Suppressor macrophage treated with lipopolysaccharide for 1 hour (primary cell): ENCODE measurements around the gene DGKZ.

Source experiments
- DNase-seq, 3 donors: peaks; one replicate each; pipeline ENCODE4 v3.0.0-alpha.2; 2020 to 2022

Gene DGKZ

DNA sequence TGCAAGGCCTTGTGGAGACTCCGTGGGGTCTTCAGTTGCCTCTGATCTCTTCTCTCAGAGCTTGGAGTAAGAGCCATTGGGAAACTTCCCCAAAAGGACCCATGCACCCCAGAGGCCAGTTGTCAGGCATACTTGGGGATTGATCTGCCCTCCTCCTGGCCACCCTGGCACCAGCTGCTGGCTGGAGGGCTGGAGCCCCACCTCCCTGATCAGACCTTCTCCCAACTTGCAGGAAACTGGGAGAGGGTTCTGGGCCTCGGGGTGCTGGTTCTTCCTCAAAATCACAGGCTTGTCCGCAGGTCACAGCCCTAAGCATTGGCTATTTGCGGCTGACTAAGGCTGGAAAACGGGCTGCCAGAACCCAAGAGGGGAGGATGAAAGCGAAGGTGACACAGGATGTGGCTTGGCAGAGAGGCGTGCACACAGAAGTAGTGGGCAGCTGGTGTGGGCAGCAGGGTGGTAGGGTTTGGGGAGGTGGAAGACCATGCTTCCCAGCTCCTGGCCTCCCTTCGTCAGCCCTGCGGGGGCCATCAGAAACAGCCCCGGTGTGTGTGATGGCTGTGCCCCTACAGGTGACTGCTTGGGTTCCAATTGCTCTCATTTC, 1.3 kb upstream of the DGKZ start:
- DNase-seq: peak; percentile 60 to 69 (median 64)

DNA sequence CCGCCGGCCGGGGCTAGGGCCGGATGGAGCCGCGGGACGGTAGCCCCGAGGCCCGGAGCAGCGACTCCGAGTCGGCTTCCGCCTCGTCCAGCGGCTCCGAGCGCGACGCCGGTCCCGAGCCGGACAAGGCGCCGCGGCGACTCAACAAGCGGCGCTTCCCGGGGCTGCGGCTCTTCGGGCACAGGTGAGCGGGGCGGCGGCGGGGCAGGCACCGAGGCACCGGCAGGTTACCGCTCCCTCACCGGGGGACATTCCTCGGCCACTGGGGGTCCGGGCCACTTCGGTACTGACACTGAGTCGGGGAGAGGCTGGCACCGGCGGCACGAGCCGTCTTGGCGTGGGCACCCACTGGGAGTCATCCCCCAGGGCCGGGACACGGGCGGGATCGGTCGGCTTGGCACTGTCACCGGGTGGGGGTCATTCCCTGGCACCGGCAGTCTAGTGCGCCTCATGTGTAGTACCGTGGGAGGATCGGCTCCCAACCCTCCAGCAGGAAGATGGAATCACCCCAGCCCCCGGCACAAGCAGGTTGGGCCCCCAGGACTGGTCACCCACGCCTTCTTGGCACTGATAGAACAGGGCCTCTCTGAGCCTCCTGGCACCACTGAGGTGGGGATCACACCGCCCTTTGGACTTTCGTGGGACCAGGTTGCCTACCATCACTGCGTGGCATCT, 511 bp downstream of the DGKZ start:
- no peak for DNase-seq

DNA sequence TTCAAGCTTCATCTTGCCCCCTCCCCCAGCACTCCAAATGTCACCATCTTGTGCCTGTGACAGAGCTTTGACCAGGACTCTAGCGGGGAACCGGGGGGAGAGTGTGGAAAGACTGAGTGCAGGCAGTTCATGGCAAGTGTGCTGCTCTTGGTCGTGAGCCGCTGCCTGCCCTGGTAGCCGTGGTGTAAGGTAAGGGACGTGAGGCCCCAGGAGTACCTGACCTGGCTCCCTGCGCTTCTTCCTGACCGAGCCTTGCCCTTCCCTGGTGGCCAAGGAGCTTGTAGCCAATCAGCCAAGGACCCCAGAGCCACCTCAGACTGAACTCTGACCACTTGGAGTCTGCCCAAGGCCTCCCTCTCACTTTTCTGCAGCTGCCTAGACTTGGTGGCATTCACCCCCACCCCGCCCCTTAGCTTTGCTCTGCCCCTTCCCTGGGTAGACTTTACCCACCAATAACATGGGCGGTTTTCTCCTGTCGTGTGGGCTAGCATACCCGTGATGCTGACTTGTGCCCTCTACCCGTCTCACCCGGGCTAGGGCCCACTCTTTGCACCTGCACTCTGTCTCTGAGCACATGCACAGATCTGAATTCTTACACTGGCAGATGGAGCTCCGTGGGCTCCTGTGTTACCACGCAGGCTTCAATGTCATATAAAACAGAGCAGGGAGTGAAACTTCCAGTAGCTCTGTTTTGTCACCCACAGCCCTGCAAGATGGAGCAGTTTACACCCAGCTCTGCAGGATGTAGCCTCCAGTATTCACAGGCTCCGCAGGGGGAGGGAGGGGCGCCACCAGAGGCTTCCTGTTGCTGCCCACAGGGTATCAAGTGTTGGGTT, 1.5 kb downstream of the DGKZ start:
- no peak for DNase-seq

DNA sequence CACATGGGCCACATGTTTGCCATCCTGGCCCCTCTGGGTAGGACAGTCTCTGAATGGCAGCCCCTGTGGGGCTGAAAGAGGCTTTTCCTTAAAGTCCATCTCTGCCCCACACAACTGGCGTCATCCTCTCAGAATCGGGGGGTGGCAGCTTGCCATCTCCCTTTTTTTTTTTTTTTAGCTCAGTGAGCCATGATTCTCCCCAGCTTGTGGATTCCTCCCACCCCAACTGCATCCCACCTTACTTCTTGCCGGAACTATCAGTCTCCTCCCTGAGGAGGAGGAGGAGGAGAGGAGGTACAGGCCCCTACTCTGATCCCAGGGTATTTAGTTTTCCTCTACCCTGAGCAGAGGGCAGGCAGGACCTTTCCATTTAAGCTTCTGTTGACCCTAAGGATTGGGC, 3.4 kb downstream of the DGKZ start:
- no peak for DNase-seq

DNA sequence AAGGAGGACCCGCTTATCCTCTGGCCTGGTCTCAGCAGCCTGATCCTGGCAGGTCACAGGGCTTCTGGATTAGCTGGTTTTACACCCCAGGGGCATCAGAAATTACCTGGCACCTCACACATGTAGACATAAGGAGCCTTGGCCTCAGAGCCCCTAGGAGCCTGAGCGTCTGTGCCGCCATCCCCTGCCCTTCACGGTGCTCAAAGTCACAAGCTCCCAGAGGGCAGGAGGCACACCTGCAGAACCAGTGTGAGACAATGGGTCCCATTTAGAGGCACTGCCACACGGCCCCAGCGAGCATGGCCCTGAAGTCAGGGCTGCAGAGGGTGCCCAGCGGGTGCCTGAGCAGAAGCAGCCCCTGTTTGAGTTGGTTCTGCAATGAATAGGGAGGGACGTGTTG, 3.9 kb downstream of the DGKZ start:
- DNase-seq: no peak

DNA sequence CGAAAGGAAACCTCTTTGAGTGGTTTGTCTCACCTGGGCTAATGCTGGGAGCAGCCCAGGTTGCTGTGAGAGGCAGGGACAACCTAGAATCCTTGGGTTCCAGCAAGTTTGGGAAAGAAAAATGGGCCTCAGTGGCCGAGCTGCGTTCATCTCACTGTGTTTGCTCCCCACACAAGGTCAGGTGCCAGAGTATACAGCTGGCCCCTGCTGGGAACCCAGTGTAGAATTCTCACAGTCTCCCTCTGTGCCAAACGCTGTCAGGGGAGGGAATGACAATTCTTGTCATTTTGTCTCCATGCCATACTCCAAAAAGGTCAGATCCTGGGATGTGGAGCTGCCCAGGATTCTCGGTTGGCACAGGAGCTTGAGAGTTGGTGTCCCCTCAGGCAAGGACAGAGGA, 4.3 kb downstream of the DGKZ start:
- DNase-seq: no peak

DNA sequence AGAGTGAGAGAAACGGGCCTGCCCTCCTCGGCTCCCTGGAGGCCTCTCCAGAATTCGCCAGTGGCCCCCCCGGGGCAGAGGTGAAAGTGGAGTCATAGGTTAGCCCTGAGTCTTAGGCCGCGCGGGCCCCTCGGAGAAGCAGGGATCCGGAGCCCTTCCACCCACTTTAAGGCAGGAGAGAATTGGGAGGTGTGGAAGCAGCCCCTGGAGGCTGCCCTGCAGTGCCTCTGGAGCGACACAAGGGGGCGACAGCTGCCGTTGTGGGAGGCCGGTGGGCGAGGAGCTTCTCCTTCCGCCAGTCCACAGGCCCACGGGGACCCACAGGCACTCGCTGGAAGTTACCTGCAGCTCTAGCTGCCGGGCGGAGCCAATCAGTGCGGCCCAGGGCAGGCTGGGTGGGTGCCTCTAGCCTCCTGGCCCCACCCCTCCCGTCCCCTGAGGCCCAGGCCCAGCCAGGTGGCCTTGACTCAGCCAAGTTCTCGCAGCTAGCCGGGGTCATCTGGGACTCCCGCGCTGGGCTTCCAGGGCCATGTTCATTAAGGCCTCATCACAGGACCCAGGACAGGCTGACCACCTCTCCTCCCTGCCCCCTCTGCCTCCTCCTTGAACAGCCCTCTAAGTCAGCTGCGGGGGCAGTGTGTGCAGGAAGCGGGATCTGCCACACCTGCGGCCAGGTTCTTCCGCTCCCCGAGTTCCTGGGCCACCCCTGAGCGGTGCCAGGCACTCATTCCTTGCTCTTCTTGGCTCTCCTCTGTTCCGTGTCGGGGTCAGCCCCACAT, 5.0 kb downstream of the DGKZ start:
- DNase-seq: peak; percentile 69 to 81 (median 77)

DNA sequence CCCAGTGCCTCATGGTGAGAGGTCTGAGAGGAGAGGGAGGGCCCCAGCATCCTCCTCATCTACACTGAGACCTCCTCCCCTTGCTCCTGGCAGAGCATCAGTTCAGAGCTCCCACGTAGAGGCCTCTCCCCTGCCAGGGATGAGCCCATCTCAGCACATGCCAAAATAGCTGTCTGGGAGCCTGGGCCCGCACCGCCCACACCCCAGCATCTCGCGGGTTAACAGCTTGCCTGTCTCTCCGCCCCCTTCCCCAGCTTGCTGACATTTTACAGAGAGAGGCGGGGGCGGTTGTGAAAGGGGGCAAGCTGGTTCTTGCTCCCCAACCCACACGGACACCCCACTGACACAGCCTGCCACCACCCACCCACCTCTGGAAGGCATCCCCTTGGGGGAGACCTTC, 6.4 kb downstream of the DGKZ start:
- DNase-seq: peak in 1 of 3 donors; percentile 41

DNA sequence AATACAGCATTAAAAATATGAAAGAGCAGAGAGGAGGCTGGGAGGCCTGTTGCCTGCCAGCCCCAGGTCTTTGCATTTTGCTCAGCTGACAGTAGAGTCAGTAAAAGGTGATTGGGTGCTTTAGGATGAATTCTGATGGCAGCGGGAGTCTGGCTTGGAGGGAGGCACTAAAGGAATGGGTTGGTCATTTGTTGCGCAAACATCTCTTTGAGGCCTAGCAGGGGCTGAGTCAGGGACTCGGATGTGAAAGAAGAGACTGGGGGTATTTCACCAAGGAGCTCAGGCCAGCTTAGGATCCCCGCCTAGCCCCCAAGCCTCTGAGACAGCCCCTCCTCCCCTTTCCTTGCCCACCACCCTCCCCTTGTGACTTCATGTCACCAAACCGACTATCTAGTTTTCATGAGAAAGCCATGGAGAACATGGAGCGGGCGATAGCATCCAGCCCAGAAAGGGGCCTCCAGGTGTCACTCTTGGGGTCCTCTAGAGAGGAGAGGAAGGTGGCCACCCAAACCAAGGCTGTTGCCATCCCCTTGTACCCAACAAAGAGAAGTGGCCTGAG, 9.7 kb downstream of the DGKZ start:
- DNase-seq: peak in 2 of 3 donors; percentile 73 to 80

DNA sequence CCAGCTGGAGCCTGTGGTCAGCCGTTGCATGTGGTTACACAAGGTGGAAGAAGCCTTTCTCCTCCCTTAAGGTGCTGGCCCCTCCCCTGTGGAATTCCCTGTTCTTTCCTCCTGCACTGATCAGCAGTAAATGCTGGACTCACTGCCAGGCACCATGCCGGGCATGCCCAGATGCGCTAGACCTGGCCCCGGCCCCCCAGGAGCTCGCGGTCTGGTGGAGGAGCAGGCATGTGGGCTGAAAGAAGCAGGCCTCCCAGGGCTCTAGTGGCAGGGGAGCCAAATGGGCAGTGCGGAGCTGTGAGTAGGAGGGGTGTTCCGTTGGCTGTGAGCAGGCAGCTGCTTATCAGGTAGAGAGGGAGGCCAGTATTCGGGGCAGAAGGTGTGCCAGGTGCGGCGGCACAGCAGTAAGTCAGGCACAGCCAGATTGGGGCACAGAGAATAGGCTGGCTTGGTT, 10.2 kb downstream of the DGKZ start:
- DNase-seq: peak in 2 of 3 donors; percentile 58 to 63

DNA sequence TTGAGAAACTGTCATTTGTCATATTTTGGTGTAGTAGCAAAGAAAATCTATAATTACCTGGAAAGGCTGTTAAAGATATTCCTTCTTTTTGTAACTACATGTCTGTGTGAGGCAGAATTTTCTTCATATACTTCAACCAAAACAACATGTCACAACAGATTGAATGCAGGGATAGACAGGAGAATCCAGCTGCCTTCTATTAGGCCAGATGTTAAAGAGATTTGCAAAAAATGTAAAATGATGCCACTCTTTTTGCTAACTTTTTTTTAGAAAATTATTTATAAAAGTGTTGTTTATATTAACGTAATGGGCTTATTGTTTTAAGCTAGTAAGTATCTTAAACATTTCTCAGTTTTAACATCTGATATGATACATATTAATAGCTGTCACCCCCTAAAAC, 12.7 kb downstream of the DGKZ start:
- DNase-seq: no peak

DNA sequence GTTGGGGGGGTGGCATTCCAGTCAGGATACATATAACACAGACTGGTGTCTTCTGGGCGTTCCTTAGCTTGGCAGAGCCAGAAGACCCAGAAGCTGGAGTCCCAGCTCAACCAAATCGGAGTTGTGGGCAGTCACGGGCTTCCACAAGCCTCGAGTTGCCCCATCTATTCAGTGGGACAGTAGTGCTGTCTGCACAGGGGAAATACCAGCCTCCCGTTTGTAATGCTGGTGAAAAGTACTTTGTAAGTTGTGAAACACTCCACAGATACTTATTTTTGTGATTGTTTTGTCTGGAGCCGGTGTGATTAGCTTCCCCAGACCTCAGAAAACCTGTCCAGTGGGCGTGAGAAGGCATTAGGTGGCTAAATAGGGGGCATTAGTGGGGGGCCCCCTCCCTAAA, 13.6 kb downstream of the DGKZ start:
- DNase-seq: peak; percentile 72 to 75 (median 75)

DNA sequence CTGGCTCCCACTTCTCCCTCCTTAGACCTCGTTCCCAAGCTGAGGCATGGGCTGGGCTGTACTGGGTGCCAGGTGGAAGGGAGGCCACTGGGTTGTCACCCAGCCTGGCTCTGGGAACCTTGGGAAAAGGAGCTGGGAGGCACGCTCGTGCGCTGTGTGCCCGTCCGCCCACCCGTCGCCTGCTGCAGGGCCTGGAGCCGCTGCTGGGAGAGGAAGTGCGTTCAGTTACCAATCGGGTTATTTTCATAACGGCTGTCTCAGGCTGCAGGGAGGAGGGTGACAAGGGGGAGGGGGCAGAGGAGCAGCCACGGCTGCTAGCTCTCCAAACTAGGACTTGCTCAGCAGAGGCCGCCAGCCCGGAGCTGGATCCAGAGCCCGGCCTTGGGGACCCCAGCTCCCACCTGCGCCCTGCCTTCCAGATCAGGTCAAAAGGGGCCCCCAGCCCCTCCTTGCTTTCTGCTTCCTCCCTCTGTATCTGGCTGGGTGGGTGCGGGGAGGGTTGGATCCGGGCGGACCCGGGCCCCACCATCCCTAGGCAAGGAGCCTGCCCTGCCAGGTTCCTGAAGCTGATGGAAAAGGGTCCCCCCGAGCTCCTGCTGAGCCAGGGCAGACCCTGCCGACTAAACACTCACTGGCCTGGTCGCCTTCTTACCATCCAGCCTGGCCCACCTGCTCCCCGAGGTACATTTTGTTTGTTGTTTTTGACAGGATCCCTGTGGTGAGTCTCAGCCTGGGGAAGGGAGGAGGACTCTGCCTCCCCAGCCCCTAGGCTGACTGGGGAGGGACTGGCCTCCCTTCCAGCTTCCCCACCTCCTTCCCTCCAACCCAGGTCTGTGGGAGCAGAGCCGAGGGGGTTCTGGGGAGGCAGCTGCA, 14.3 kb downstream of the DGKZ start:
- peak; percentile 91 to 93 (median 93) for DNase-seq

DNA sequence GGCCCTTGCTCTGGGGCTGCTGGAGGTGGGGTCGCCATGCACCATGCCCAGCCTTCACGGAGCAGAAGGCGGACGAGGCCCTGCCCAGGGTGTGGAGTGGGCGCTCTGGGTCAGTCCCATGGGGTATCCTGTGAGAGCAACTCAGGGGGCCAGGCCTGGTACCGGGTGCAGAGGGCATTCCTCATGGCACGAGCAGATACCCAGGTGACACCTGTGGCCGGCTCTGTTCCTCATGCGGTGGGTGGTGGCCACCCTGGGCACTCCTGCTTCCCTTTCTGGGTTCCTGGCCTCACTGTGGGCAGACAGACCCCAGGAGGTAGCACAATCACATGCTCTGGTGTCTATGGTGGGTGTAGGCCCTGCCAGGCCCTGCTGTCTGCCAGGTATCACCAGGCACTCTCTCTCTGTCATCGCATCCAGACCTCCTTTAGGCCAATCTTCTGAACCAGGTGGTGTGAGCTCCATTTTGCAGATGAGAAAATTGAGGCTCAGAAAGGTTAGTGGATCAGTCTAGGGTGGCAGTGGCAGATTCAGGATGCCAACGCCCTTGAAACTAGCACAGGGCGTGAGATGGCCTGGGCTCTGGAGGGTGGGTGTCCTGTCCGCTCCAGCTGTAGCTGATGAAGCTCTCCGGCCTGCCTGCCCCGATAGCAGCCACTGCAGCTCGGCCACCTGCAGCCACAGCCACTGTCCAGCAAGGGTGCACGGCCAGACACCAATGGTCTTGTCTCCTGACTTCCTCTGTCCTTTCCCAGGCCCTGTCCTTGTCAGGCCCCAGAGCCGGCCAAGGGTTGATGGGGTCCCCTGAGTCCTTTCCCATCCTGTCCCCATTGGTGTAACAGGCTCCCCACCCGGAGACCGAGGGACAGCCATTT, 15.1 kb downstream of the DGKZ start:
- no peak for DNase-seq

DNA sequence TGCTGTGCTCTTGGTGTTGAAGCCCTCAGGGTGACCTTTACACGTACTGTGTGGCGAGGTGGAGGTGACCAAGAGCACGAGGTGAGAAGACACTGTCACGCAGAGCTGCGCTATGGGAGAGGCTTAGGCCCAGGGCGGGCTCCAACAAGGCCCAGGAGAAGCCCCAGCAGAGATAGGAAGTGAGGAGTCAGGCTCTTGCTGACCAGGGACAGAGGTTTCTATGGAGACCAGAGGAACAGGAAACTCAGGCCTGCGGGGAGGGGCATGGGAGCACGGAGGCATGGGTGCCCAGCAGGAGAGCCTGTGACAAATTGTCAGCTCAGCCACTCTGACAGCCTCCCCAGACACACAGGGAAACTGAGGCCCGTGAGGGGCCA, 15.8 kb downstream of the DGKZ start:
- DNase-seq: peak; percentile 90 to 93 (median 92)

DNA sequence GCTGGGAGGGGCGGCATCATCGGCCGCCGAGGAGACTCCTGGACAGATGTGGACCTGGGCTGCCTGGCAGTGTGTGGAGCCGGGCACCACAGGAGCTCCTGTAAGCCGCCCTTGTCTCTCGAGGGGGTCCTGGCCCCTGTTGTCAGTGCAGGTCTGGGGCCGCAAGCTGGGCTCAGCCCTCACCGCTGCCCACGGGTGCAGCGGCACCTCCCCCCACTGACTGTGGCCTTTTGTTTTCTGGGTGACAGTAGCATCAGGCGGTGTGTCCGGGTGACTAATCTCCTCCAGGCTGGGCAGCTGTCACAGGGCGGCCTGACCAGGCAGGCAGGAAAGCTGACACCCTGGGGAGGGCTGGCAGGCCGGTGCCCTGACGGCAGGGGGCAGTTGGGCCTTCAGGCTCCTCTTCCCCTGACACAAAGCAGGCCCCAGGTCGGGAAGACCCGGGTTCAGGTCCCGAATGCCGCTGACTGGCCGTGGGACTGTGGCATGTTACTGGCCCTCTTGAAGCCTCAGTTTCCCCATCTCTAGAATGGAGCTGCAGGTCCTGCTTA, 16.3 kb downstream of the DGKZ start:
- peak; percentile 82 to 88 (median 88) for DNase-seq

DNA sequence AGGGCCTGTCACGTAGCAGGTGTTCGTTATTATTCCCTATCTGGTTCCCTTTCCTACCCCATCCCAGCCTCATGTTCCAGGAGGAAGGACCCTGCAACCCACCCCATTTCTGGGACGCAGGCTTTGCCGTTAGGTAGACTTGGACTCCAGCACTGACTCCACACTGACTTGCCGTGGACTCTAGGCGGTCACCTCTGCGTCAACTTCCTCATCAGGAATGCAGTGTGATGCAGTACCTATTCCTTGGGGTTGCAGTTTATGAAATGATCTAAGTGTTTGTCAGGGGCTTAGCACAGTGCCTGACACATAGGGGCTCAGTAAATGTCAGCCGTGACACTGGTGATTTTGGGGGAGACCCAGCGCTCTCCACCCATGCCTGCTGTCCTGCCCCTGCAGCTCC, 16.8 kb downstream of the DGKZ start:
- no peak for DNase-seq

DNA sequence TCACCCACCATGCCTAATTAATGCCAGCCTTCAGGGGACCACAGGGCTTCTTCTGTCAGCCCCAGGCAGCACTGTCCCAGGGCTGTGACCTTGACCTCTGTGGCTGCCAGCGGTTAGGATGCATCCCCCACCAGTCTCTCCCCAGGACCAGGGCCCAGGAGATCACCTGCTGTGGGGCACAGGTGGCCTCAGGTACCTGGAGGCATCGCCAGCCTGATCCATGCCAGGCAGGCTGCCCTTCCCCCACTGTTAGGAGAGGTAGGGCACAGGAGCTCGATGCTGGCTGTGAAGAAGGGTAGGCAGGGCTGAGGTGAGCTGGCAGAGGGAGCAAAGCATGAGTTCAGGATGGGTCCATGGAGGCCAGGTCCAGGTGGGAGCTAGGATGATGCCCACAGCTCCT, 17.5 kb downstream of the DGKZ start:
- DNase-seq: no peak

DNA sequence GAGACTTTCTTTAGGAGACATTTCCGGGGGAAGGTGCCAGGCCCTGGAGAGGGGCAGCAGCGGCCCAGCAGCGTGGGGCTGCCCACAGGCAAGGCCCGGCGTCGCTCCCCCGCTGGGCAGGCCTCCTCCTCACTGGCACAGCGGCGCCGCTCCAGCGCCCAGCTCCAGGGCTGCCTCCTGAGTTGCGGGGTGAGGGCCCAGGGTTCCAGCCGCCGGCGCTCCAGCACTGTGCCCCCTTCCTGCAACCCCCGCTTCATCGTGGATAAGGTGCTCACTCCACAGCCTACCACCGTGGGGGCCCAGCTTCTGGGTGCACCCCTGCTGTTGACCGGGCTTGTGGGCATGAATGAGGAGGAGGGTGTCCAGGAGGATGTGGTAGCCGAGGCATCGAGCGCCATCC, 19.0 kb downstream of the DGKZ start:
- no peak for DNase-seq

DNA sequence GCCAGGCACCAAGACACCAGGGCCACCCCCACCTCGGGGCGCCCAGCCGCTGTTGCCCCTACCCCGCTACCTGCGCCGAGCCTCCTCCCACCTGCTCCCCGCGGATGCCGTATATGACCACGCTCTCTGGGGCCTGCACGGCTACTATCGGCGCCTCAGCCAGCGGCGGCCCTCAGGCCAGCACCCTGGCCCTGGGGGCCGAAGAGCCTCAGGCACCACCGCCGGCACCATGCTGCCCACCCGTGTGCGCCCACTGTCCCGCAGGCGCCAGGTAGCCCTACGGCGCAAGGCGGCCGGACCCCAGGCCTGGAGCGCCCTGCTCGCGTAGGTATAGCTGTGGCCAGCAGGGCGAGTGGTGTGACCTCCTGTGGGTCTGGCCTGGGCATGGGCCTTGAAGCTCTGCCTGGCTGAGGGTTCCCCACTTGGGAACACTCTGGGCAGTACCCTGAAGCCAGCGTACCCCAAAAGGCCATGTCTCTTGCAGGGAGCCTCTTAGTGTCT, 19.4 kb downstream of the DGKZ start:
- no peak for DNase-seq
